ENCODE data around the gene SMAD4.

Gene SMAD4

GRCh38 chr18:51025512-51025911, 4.5 kb upstream of the SMAD4 start:
- no peak for DNase-seq

GRCh38 chr18:51028201-51028805, 1.7 kb upstream of the SMAD4 start:
- DNase-seq: no peak

- peak; percentile 23 for DNase-seq
These were observed 677 bp upstream of the SMAD4 start for GRCh38 chr18:51029378-51029693.

GRCh38 chr18:51030537-51031258, 685 bp downstream of the SMAD4 start:
- DNase-seq: peak; percentile 72

GRCh38 chr18:51032193-51032592, 2.2 kb downstream of the SMAD4 start:
- no peak for DNase-seq

- no peak for DNase-seq
These were observed 7.2 kb downstream of the SMAD4 start for GRCh38 chr18:51037230-51037629.

- DNase-seq: no peak
These were observed 8.1 kb downstream of the SMAD4 start for GRCh38 chr18:51038110-51038509.

GRCh38 chr18:51039138-51040112, 9.4 kb downstream of the SMAD4 start:
- no peak for DNase-seq

- no peak for DNase-seq
These were observed 11.8 kb downstream of the SMAD4 start for GRCh38 chr18:51041677-51042352.

GRCh38 chr18:51044928-51045585, 15.0 kb downstream of the SMAD4 start:
- no peak for DNase-seq

GRCh38 chr18:51048190-51048589, 18.2 kb downstream of the SMAD4 start:
- no peak for DNase-seq

GRCh38 chr18:51049137-51049536, 19.1 kb downstream of the SMAD4 start:
- DNase-seq: no peak

- DNase-seq: no peak
These were observed 21.2 kb downstream of the SMAD4 start for GRCh38 chr18:51051105-51051712.

GRCh38 chr18:51053814-51054213, 23.8 kb downstream of the SMAD4 start:
- DNase-seq: no peak

- no peak for DNase-seq
These were observed 24.8 kb downstream of the SMAD4 start for GRCh38 chr18:51054764-51055163.

- no peak for DNase-seq
These were observed 30.0 kb downstream of the SMAD4 start for GRCh38 chr18:51059969-51060368.

- DNase-seq: no peak
These were observed 34.2 kb downstream of the SMAD4 start for GRCh38 chr18:51064256-51064655.

- DNase-seq: no peak
These were observed 36.3 kb downstream of the SMAD4 start for GRCh38 chr18:51066273-51066672.

- DNase-seq: no peak
These were observed 38.1 kb downstream of the SMAD4 start for GRCh38 chr18:51068105-51068504.

- DNase-seq: no peak
These were observed 39.9 kb downstream of the SMAD4 start for GRCh38 chr18:51069885-51070284.

GRCh38 chr18:51070545-51070944, 40.5 kb downstream of the SMAD4 start:
- DNase-seq: no peak

Data from activated naive CD4-positive, alpha-beta T cell treated with Interleukin-2 at 50 U/mL for 16 hours (primary cell).